ENCODE measurements around the gene ANTKMT. TPM values are rescaled to one million over a fixed set of nuclear protein-coding genes. Genes with fewer than 3 reads are reported as not detected.
A peak's percentile ranks its signal among the peaks of the same experiment; 100 is the strongest.

Gene ANTKMT
- polyA plus RNA-seq, 1 donor from 2014 or later = 73.4 TPM

GRCh38 chr16:740459-740763 lies 19.5 kb downstream of the ANTKMT start:
- Histone ChIP-seq H3K27me3 (ENCODE audit: insufficient read depth, low read depth, low read length) (no peaks in the 10 kb centered on the region), H3K79me2 (replicated peaks; ENCODE audit: insufficient read depth, low read length) (peaks cover 5% of the 10 kb centered on the region), H3K4me2 (ENCODE audit: low read length) (peak overlapping the region; percentile 86), H2AFZ (ENCODE audit: low read depth, low read length) (peak overlapping the region; percentile 79), H3F3A (ENCODE audit: insufficient read depth, low read length, poor library complexity, severe bottlenecking) (no peaks in the 10 kb centered on the region), H3K9me2 (ENCODE audit: insufficient read depth, low read length) (no peaks in the 10 kb centered on the region), H3K4me3 (ENCODE audit: low read length) (peak overlapping the region; percentile 96), H3K36me3 (ENCODE audit: insufficient read depth, low read length) (no peaks in the 10 kb centered on the region), H3K9ac (ENCODE audit: low read length) (peak overlapping the region; percentile 90), H3K27ac (ENCODE audit: low read length) (peak overlapping the region; percentile 63), H3K9me3 (ENCODE audit: low read length) (no peaks in the 10 kb centered on the region), H4K20me1 (ENCODE audit: insufficient read depth) (no peaks in the 10 kb centered on the region)
- TF ChIP-seq MXI1 (conservative IDR thresholded peaks at IDR 0.05; ENCODE audit: poor library complexity, severe bottlenecking) = no peak
- TF ChIP-seq POLR2AphosphoS5 (IDR thresholded peaks at IDR 0.05) = no peak
- TF ChIP-seq EP300 (conservative IDR thresholded peaks at IDR 0.05; ENCODE audit: poor library complexity, severe bottlenecking) = no peak
- no peak for TF ChIP-seq CTCF (IDR thresholded peaks at IDR 0.05; ENCODE audit: poor library complexity, severe bottlenecking)
- no peak for TF ChIP-seq SMC3 (conservative IDR thresholded peaks at IDR 0.05; ENCODE audit: poor library complexity)
- no peak for TF ChIP-seq RAD21 (conservative IDR thresholded peaks at IDR 0.05)
- TF ChIP-seq, protein P1, sequence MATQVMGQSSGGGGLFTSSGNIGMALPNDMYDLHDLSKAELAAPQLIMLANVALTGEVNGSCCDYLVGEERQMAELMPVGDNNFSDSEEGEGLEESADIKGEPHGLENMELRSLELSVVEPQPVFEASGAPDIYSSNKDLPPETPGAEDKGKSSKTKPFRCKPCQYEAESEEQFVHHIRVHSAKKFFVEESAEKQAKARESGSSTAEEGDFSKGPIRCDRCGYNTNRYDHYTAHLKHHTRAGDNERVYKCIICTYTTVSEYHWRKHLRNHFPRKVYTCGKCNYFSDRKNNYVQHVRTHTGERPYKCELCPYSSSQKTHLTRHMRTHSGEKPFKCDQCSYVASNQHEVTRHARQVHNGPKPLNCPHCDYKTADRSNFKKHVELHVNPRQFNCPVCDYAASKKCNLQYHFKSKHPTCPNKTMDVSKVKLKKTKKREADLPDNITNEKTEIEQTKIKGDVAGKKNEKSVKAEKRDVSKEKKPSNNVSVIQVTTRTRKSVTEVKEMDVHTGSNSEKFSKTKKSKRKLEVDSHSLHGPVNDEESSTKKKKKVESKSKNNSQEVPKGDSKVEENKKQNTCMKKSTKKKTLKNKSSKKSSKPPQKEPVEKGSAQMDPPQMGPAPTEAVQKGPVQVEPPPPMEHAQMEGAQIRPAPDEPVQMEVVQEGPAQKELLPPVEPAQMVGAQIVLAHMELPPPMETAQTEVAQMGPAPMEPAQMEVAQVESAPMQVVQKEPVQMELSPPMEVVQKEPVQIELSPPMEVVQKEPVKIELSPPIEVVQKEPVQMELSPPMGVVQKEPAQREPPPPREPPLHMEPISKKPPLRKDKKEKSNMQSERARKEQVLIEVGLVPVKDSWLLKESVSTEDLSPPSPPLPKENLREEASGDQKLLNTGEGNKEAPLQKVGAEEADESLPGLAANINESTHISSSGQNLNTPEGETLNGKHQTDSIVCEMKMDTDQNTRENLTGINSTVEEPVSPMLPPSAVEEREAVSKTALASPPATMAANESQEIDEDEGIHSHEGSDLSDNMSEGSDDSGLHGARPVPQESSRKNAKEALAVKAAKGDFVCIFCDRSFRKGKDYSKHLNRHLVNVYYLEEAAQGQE (IDR thresholded peaks at IDR 0.05; ENCODE audit: borderline replicate concordance) = no peak
- no peak for TF ChIP-seq EZH2 (IDR thresholded peaks at IDR 0.05; ENCODE audit: borderline replicate concordance, insufficient read depth, low read length, poor library complexity, severe bottlenecking)
- no peak for TF ChIP-seq TAF1 (IDR thresholded peaks at IDR 0.05; ENCODE audit: low read depth)

GRCh38 chr16:740764-741505 lies 20.0 kb downstream of the ANTKMT start, which contains the start of gene CIAO3:
Gene CIAO3, minus strand, starts transcription at chr16:740997. Its CDS starts 12 bp downstream, at chr16:740985.
- H3K79me2 ChIP-seq (replicated peaks; ENCODE audit: insufficient read depth, low read length) = peaks cover 5% of the 10 kb centered on the region
- H3F3A ChIP-seq (ENCODE audit: insufficient read depth, low read length, poor library complexity, severe bottlenecking) = no peaks in the 10 kb centered on the region
- peak within 1 kb of the TSS; percentile 86 for H3K4me2 ChIP-seq (ENCODE audit: low read length)
- H3K9me2 ChIP-seq (ENCODE audit: insufficient read depth, low read length) = no peaks in the 10 kb centered on the region
- H3K4me3 ChIP-seq (ENCODE audit: low read length) = peak within 1 kb of the TSS; percentile 96
- no peaks in the 10 kb centered on the region for H3K27me3 ChIP-seq (ENCODE audit: insufficient read depth, low read depth, low read length)
- TF ChIP-seq EP300 (conservative IDR thresholded peaks at IDR 0.05; ENCODE audit: poor library complexity, severe bottlenecking) (peak; percentile 73), TAF1 (IDR thresholded peaks at IDR 0.05; ENCODE audit: low read depth) (peak; percentile 96), POLR2AphosphoS5 (IDR thresholded peaks at IDR 0.05) (peak; percentile 98), SMC3 (conservative IDR thresholded peaks at IDR 0.05; ENCODE audit: poor library complexity) (peak; percentile 92), EZH2 (IDR thresholded peaks at IDR 0.05; ENCODE audit: borderline replicate concordance, insufficient read depth, low read length, poor library complexity, severe bottlenecking) (no peak), MXI1 (conservative IDR thresholded peaks at IDR 0.05; ENCODE audit: poor library complexity, severe bottlenecking) (peak; percentile 90), RAD21 (conservative IDR thresholded peaks at IDR 0.05) (peak; percentile 73), CTCF (IDR thresholded peaks at IDR 0.05; ENCODE audit: poor library complexity, severe bottlenecking) (peak; percentile 100)
- TF ChIP-seq, protein P1 (IDR thresholded peaks at IDR 0.05; ENCODE audit: borderline replicate concordance) = peak; percentile 85
- H4K20me1 ChIP-seq (ENCODE audit: insufficient read depth) = no peaks in the 10 kb centered on the region
- peak within 1 kb of the TSS; percentile 63 for H3K27ac ChIP-seq (ENCODE audit: low read length)
- H3K9ac ChIP-seq (ENCODE audit: low read length) = peak within 1 kb of the TSS; percentile 90
- H3K36me3 ChIP-seq (ENCODE audit: insufficient read depth, low read length) = no peaks in the 10 kb centered on the region
- H2AFZ ChIP-seq (ENCODE audit: low read depth, low read length) = peak within 1 kb of the TSS; percentile 79
- H3K9me3 ChIP-seq (ENCODE audit: low read length) = no peaks in the 10 kb centered on the region
